ENCODE results near the gene CDC20.

CDC20 gene

GRCh38 chr1:43377831-43378230, 19.1 kb downstream of the CDC20 start:
- in situ Hi-C loops (cut with HindIII; ENCODE audit: low sequenced_read_pairs) = no loop called here

GRCh38 chr1:43379476-43379875, 20.7 kb downstream of the CDC20 start:
- in situ Hi-C loops (cut with HindIII; ENCODE audit: low sequenced_read_pairs) = no loop called here

GRCh38 chr1:43381612-43382011, 22.8 kb downstream of the CDC20 start:
- in situ Hi-C loops (cut with HindIII; ENCODE audit: low sequenced_read_pairs) = no loop called here

GRCh38 chr1:43382027-43382779, 23.4 kb downstream of the CDC20 start:
- in situ Hi-C loops (cut with HindIII; ENCODE audit: low sequenced_read_pairs) = no loop called here

GRCh38 chr1:43383449-43383848, 24.7 kb downstream of the CDC20 start:
- in situ Hi-C loops (cut with HindIII; ENCODE audit: low sequenced_read_pairs) = no loop called here

- in situ Hi-C loops (cut with HindIII; ENCODE audit: low sequenced_read_pairs) = no loop called here
These were observed 27.9 kb downstream of the CDC20 start for GRCh38 chr1:43386676-43387075.

GRCh38 chr1:43387976-43388599, 29.3 kb downstream of the CDC20 start:
- in situ Hi-C loops (cut with HindIII; ENCODE audit: low sequenced_read_pairs) = no loop called here

GRCh38 chr1:43388613-43389012, 29.8 kb downstream of the CDC20 start:
- in situ Hi-C loops (cut with HindIII; ENCODE audit: low sequenced_read_pairs) = no loop called here

GRCh38 chr1:43389326-43390313, 30.8 kb downstream of the CDC20 start, which contains the start of the genes MED8 and SZT2:
Gene MED8, minus strand, starts transcription at chr1:43389800. Its CDS starts 36 bp downstream, at chr1:43389764.
Gene SZT2, plus strand, starts transcription at chr1:43389899. Its CDS starts 70 bp downstream, at chr1:43389969.
- in situ Hi-C loops (cut with HindIII; ENCODE audit: low sequenced_read_pairs) = no loop called here

- in situ Hi-C loops (cut with HindIII; ENCODE audit: low sequenced_read_pairs) = no loop called here
These were observed 33.9 kb downstream of the CDC20 start for GRCh38 chr1:43392702-43393101.

- in situ Hi-C loops (cut with HindIII; ENCODE audit: low sequenced_read_pairs) = no loop called here
These were observed 36.7 kb downstream of the CDC20 start for GRCh38 chr1:43395523-43395922.

- in situ Hi-C loops (cut with HindIII; ENCODE audit: low sequenced_read_pairs) = no loop called here
These were observed 37.3 kb downstream of the CDC20 start for GRCh38 chr1:43396059-43396458.

GRCh38 chr1:43398227-43398626, 39.4 kb downstream of the CDC20 start:
- in situ Hi-C loops (cut with HindIII; ENCODE audit: low sequenced_read_pairs) = no loop called here

- in situ Hi-C loops (cut with HindIII; ENCODE audit: low sequenced_read_pairs) = loop anchor here (25.0 kb wide), 1 partner anchor 163 kb away; no protein-coding TSS in a partner anchor
These were observed 41.7 kb downstream of the CDC20 start for GRCh38 chr1:43400441-43400840.

- in situ Hi-C loops (cut with HindIII; ENCODE audit: low sequenced_read_pairs) = loop anchor here (25.0 kb wide), 1 partner anchor 165 kb away; no protein-coding TSS in a partner anchor
These were observed 43.5 kb downstream of the CDC20 start for GRCh38 chr1:43402089-43402865.

- in situ Hi-C loops (cut with HindIII; ENCODE audit: low sequenced_read_pairs) = loop anchor here (25.0 kb wide), 1 partner anchor 167 kb away; no protein-coding TSS in a partner anchor
These were observed 45.6 kb downstream of the CDC20 start for GRCh38 chr1:43404353-43404752.

GRCh38 chr1:43405219-43405875, 46.6 kb downstream of the CDC20 start:
- in situ Hi-C loops (cut with HindIII; ENCODE audit: low sequenced_read_pairs) = loop anchor here (25.0 kb wide), 1 partner anchor 168 kb away; no protein-coding TSS in a partner anchor

GRCh38 chr1:43405876-43406234, 47.1 kb downstream of the CDC20 start:
- in situ Hi-C loops (cut with HindIII; ENCODE audit: low sequenced_read_pairs) = loop anchor here (25.0 kb wide), 1 partner anchor 169 kb away; no protein-coding TSS in a partner anchor

- in situ Hi-C loops (cut with HindIII; ENCODE audit: low sequenced_read_pairs) = loop anchor here (25.0 kb wide), 1 partner anchor 173 kb away; no protein-coding TSS in a partner anchor
These were observed 51.8 kb downstream of the CDC20 start for GRCh38 chr1:43410571-43410970.

Data from DLD1 (cell line).